CD4-positive, alpha-beta T cell treated with Interleukin-1 beta for 1 hour (primary cell): Measurements from ENCODE around the gene B3GAT3.
"Not testable (repeated sequence)": the region's sequence is repeated elsewhere in the genome, so short reads cannot be mapped to it uniquely, and the experiment has no call there.

Source experiments
- DNase-seq, 2 donors: peaks; one replicate each; pipeline ENCODE4 v3.0.0-alpha.2; 2020 to 2022

The B3GAT3 gene

DNA sequence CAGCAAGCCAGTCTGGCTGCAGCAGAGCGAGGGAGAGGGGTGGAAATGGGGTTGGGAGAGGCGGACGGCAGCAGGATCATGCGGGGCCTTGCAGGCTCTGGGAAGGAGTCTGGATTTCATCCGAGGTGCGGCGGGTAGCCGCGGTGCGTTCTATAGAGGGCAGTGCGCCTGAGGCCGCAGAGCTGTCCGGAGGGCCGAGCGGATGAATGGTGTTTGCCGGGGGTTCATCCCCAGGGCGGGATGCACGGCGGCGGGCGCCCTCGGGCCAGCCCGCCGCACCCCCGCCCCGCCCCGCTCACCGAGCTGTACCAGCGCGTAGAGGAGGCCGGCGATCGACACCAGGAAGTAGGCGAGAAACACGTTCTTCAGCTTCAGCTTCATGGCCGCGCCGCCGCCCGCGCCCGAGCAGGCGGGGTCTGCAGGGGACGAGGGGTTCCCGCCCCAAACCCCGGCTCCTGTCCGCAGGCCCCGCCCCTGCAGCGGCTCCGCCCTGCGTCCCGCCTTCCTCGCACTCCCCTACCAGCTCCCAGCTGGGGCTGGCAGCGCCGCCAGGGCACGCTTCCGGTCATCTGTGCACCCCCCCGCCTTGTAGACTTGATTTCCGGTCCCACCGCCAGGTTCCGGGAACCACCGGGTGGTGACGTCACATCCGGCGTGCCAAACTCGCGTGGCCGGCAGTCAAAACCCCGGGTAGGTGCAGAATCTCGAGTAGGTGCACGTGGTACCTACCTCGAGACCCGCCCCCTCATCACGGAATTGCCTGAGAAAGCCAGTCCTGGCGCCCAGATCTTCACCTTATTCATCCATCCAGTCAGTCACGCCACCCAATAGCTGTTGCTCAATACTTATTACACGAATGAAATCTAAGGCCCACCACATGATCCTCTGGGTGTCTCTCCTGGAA is at the start of gene B3GAT3:
Gene B3GAT3 (minus strand): TSS at position 420 of the 904 bp plus-strand sequence. CDS start 39 bp downstream, at position 381.
- DNase-seq = peak; percentile 98

DNA sequence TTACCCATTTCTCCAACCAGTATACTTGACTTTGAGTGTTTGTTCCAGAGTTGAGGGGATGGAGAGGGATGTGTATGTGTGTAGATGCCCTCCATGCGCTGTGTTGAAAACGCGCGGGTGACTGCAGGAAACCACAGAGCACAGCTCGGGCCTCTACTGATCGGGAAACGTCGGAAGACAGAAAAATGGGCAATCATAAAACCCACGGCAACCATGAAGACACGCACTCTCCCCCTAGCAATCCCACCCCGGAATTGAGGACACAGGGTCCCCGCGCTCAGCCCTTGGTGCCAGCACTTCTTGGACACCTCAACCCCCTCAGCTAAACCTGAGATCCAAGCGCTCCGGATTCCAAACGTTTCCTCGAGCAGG is 49.4 kb upstream of the B3GAT3 start:
- no peak for DNase-seq

DNA sequence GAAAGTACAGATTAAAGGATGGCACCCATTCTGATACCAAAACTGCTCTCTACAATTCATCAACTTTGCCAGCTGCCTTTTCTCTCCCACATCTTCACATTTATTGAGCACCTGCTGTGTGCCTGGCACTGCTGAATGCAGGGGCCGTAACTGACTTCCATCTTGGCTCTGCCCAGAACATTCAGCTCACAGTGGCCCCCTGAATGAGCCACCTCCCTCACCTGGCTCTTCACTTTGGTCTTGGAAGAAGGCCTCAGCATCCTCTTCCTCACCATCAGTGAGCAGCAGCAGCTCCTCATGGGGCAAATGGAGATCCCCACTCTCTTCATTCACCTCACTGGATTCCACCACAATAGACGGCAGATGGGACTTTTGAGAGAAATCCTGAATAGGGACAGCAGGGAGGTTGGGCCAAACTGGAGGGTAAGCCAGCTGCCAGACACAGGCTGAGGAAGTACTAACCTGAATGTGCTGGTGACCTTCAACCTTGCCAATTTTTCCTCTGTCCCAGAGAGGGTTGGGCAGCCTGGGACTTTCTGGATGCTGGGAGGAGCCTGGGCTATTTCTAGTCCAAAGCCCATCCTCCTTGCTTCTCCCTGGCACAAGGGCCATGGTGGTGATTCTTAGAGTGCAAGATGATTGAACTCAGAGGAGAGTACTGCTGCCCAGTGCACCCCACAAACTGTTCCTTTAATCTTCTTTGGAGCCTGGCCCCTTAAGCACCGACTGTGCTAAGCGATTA is 47.8 kb upstream of the B3GAT3 start:
- no peak for DNase-seq

DNA sequence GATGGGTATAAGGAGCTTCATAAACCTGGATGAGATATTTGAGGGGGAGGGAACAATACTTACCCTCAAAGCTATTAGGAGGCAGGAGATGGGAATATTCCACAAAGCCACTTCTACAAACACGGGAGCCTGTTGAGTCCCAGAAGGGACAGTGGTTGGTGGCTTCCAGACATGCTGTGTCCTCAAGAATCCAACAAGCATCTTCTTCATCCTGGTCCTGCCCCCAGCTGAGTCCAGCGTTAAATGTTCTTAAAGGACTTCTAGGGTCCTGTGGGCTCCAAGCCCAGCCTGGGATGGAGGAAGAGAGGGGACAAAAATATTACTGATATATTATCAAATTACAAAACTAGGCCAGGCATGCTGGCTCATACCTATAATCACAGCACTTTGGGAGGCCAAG is 45.7 kb upstream of the B3GAT3 start:
- DNase-seq = no peak

DNA sequence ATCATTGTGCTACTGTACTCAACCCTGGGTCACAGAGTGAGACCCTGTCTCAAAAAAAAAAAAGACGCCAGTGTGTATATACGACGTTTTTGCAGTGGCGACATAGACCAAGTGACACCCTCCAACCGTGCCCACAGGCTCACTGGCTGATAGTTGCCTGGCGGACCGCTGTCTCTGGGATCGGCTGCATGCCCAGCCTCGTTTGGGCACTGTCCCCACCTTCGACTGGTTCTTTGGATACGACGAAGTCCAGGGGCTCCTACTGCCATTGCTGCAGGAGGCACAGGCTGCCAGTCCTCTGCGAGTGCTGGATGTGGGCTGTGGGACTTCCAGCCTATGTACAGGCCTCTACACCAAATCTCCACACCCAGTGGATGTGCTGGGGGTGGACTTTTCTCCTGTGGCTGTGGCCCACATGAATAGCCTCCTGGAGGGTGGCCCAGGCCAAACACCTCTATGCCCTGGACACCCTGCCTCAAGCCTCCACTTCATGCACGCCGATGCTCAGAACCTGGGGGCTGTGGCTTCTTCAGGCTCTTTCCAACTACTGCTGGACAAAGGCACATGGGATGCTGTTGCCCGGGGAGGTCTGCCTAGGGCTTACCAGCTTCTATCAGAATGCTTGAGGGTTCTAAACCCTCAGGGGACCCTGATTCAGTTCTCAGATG is 44.6 kb upstream of the B3GAT3 start:
- DNase-seq = no peak

DNA sequence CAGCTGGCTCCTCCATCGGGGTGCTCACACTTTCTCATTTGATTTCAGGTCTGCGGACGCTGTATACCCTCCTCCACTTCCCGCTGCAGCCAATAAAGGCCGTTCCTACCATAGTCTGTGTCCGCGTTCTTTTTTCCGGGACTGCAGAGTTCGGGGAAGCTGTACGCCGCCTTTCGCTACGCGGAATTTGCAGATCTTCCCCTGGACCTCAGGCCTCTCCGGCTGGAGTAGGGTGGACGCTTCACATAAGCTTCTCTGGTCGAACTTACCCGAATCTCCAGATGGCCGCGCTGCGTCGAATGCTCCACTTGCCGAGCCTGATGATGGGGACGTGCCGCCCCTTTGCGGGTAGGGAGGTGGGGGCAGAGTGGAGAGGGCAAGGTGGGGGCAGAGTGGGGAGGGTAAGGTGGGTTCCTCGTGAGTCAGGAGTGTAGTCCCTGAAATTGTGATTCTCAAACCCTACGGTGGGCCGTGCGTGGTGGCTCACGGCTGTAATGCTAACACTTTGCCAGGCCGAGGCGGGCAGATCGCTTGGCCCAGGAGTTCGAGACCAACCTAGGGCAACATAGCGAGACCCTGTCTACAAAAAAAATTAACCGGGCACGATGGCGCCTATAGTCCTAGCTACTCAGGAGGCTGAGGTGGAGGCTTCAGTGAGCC is 43.9 kb upstream of the B3GAT3 start:
- peak; percentile 65 to 69 for DNase-seq

DNA sequence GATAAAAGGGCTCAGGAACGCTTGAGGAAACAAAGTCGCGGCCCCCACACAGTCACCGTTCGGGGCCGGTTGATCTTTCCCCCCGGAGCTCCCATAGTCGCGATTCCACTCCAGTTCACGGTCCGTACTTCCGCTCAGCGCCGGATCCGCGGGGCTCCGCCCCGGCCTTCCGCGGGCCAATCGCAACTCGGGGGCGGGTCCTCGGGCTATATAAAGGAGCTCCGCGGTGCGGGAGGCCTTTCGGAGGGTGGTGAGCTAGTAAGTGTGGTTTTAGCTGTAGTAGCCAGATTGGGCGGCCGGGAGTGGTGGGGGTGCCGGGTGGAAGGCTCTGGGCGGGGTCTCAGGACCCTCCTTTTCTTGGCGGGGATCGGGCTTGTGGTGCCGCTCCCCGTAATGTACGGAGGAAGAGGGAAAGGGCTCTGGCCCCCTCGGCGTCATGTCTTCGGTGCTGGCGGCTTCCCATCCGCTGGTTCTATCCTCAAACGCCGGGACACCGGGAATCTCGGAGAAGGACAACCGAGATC is 43.4 kb upstream of the B3GAT3 start, which contains the start of the genes C11orf98 and CSKMT:
Gene C11orf98 (minus strand): TSS at position 136 of the 524 bp plus-strand sequence. CDS start 41 bp downstream, at position 95.
Gene CSKMT (plus strand): TSS at position 238 of the 524 bp plus-strand sequence. CDS start 568 bp downstream, outside the sequence.
- DNase-seq = peak; percentile 93 to 97

DNA sequence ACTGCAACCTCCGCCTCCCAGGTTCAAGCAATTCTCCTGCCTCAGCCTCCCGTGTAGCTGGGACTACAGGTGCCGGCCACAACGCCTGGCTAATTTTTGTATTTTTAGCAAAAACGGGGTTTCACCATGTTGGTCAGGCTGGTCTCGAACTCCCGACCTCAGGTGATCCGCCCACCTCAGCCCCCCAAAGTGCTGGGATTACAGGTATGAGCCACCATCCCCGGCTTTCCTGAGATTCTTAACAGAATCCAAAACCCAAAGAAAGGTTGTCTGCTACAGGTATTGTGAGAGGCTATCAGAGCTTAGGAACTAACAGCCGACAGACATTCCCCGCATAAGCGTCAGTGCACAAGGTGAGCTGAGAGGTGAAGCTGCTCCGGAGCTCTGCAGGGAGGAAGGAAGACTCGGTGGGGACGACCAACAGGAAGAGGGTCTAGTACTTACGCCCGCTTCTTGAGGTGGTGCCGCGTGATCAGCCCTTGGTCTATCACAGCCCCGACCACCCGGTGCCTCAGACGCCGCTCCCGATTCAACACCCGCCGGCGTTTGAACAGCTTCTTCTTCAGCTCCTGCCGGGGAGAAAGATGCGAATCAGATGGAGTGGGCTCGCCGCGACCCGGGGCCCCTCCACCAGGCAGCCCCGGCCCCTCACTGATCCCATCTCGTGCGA is 42.8 kb upstream of the B3GAT3 start:
- DNase-seq = peak; percentile 61 to 63

DNA sequence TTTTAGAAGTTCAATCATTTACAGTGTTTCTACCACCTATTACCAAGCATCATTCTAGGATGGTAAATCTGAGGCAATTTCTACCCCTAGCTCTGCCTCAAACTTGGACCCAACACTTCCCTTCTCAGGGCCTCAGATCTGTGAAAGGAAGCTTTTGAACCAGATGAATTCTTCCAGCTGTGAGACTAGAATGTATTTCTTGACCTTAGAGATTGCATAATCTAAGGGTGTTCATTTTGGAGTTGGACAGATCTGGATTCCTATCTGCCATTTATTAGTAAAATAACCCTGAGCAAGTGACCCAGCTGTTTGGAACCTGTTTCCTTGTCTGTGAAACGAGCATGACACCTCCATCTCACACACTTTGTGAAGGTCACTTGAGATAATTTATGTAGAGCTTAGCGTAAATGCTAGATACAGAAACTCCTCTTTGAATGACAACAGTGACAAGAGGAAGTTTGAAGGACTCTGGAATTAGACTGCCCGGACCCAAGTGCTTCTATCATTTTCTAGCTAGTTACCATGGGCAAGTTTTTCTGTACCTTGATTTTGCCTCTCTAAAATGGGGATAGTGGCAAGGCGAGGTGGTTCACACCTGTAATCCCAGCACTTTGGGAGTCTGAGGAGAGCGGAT is 35.1 kb upstream of the B3GAT3 start:
- no peak for DNase-seq

DNA sequence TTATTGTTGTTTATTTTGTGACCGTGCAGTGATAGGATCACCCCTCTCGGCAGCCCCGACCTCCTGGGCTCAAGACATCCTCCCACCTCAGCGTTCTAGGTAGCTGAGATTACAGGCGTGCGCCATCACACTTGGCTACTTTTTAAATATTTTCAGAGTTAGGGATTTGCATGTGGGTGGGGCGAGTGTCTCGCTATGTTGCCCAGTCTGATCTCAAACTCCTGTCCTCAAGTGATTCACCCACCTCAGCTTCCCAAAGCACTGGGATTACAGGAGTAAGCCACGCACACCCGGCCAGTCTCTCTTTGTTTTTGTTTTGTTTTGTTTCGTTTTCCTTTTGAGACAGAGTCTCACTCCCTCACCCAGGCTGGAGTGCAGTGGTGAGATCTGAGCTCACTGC is 32.5 kb upstream of the B3GAT3 start:
- DNase-seq = no peak

DNA sequence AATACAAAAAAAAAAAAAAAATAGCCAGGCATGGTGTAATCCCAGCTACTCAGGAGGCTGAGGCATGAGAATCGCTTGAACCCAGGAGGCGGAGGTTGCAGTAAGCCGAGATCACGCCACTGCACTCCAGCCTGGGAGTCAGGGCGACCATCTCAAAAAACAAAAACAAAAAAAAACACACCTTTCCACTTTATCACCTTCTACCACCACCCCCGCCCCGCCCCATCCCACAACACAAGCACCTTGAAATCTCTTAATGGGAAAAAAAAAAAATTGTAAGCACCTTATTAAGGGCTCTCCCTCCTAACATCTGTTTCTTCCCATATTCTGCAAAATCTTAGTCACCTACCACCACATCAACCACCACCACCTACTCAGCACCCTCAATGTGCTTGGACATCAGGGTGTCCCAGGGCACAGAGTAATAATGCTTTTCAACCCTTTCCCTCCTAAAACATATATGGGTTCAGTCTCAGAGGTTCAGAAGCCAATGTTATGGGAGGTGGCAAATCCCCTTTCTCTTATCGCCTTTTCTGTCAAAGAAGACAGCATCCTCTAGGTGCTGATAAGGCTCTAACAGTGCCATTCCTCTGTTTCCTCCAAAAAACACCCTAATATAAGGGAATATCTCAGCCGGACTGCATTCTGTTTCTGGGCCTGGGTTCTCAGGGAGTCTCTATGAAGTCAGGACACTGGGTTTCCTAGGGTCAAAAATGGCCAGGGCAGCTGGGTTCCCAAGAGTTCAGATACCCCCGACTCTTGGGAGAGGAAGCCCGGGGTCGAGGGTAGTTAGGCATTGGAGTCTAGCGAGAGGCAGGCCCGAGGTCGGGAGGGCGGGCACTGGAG is 30.6 kb upstream of the B3GAT3 start:
- DNase-seq = peak in 1 of 2 donors; percentile 69

DNA sequence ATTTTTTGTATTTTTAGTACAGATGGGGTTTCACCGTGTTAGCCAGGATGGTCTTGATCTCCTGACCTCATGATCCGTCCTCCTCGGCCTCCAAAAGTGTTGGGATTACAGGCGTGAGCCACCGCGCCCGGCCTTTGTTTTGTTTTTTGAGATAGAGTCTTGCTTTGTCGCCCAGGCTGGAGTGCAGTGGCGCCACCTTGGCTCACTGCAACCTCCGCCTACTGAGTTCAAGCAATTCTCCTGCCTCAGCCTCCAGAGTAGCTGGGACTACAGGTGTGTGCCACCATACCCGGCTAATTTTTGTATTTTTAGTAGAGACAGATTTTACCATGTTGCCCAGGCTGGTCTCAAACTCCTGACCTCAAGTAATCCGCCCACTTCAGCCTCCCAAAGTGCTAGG is 28.5 kb upstream of the B3GAT3 start:
- not testable (repeated sequence) for DNase-seq

DNA sequence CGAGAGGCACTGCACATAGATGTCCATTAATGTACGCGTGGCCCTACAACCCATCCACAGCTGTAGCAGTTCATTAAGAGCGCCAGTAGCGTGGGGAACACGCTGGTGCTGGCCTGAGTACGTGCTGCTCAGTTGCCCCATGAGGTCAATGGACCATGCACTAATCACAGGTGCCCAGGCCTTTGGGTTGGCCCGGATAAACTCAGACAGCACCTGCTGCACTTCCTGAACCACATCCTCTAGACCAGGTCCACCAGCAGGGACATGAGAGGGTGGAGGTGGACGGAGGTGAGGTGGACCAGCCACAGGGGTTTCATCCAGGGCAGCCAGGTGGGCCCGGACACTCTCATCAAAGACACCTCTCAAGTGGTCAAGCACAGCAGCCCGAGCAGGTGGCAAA is 27.7 kb upstream of the B3GAT3 start:
- no peak for DNase-seq

DNA sequence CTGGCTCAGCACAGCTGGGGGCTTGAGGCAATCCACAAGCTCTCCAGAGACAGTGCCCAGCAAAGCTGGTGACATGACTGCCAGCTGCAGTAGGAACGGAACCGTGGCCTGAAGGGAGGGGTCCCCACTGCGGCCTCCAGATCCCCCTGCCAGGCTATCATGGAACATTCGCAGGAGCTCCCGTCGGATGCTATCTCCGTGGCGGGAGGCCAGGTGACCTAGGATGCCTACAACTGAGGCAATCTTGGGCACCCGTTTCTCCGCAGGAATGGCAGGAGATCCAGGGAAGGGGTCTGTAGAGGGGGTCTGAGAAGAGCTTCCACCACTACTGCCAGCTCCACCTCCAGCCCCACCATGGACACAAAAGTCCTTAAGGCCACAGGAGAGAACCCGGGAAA is 27.2 kb upstream of the B3GAT3 start:
- DNase-seq = no peak

DNA sequence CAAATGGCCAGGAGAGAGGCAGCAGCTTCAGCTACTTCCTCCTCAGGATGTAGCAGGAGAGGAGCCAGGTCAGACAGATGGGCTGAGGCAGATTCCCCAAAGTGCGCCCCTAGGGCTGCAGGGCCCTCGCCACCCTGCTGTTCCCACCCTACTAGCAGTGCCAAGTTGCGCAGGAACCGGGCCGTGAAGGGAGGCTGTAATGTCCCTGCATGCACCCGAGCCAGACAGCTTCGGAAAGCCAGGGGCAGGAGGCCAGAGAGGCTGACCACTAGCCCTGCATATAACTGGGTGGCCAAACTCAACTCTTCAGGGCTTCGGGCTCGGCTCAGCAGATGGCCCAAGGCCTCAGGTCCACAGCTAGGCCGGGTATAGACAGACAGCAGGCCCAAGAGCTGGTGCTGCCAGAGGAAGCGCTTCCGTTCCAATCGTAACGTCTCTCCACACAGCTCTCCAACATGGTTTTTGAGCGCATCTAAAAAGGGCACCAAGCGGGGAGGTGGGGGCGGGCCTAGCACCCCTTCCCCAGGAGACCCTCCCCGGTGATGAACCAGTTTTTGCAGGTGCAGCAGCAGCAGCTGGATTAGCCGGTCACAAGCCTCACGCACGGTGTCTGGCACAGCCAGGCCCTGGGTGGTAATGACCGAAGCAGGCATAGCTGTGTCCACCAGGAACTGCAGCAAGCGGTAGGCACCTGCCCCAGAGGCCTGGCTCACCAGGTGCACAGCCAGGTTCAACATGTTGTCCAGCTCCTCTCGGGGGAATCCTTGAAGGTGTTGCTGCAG is 26.6 kb upstream of the B3GAT3 start:
- no peak for DNase-seq

DNA sequence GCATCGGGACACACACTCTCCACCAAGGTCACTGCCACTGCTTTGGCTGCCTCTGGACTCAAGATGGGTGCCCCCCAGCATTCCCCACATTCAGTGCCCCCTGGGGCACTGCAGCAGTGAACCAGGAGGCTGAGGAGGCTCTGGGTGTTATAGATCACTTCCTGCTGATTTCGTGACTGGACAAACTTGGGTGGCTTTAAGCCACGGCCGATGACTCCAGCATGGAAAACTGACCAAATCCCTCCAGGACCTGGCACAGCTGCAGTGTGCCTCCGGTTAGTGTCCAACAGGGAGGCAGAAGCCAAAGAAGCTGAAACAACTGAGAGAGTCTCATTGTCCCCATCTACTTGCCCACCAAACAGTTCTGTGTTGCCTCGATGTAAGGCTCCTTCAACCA is 25.8 kb upstream of the B3GAT3 start:
- DNase-seq = no peak

DNA sequence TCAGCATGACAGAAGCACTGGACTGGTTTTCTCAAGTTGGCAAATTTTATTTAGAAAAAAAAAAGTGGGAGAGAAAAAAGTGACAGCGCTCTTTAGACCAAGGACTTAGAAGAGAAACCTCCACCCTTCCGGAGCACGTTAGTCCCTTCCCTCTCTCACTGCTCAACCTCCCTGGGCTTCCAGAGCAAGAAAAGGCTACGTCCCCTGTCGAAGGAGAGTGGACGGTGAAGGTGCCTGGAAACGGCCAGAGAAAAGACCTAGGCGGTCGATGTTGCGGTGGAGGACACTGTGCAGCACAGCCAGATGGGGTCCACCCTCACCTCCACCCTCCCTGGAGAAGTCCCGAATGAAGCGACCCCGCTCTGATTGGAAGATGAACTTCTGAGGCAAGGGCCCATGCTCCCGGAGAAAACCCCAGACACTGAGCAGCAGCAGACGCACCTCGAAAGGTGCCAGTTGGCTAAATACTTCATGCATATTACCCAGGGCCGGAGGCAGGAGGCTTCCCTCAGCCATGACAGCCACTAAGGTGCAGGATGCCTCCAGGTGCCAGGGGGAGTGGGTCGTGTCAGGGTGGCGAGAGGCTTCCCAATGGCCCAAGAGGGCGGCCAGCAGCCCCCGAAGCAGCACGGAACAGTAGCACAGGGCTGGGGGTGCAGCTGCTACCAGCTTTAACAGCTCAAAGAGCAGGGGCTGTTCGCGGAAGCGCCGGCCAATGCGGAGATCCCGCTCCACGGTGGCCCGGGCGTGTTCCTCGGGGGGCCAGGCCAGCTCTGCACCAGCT is 25.2 kb upstream of the B3GAT3 start:
- DNase-seq = no peak

DNA sequence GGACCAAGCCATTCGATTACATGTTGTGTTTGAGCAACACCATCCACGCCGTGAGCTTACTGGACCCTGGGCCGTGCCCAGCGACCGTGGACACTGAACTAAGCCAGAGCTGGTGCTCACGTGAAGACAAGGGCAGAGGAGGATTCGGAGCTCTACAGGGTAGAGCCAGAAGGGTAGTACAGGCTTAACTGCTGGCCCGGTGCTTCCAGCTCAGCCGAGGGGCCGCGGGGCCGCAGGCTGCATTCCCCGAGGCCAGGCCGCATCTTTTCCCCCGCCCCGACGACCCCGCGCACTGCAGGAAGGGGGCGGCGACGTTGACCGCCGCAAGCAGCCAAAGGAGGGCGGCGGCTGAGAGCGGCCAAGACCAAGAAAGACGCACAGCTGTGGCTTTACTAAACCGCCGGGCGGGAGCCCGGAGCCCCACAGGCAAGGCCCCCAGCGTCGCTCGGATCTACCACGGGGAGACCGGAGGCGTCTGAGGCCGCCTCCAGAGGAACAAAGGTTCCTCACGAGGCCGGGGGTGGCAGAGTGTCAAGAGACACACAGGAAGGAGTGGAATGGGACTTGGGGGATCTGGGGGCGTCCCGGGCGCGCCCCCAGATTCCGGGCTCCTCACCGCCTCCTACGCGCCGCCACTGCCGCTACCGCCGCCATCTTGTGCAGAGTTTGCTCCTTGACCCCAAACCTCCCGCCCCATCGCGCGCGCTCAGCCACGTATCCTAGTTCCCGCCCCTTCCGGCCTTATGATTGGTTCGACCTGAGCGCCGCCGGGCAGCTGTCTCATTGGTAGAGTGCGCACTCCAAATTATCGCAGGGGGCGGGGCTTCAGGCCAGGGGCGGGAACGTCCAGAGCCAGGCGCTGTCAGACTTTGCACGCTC is 24.4 kb upstream of the B3GAT3 start, which contains the start of gene GANAB:
Gene GANAB (minus strand): TSS at position 668 of the 879 bp plus-strand sequence. CDS start 14 bp downstream, at position 654.
- peak; percentile 98 to 99 for DNase-seq
